SK-N-SH (cell line): ENCODE results near the gene CRCP. TPM values are rescaled to one million over a fixed set of nuclear protein-coding genes. Genes with fewer than 3 reads are reported as not detected.

Experiments used
- CTCF ChIA-PET: fragments of 300-600, 350-600 bp; formaldehyde crosslinking; extraction: SDS; loops from one replicate; lab custom pipeline; 2021; lab: Yijun Ruan, JAX
- POLR2A ChIA-PET: fragments of 350-600 bp; sonication (Branson Sonifier 250); formaldehyde crosslinking; extraction: SDS; loops from one replicate; lab custom pipeline; 2020; ENCODE audit warnings: antibody characterized with exemption, inconsistent platforms; lab: Yijun Ruan, JAX
- DNase-seq: peaks from one replicate; pipeline ENCODE4 v3.0.0; 2012
- H2AFZ ChIP-seq: fragments of 200-600 bp; sonication (generic); 2 replicates; pipeline ENCODE4 v1.8.1; 2016; ENCODE audit warnings: antibody characterized with exemption, mild to moderate bottlenecking, low read depth
- H3F3A ChIP-seq: fragments of 200-600 bp; sonication (generic); replicated peaks from 2 replicates; pipeline ENCODE3; 2016; ENCODE audit warnings: antibody characterized with exemption, mild to moderate bottlenecking; ENCODE audit not compliant: insufficient read depth
- H3K27ac ChIP-seq, 2 experiments: fragments of 200-500 bp in 1 of 2; fragments of 200-600 bp in 1 of 2; sonication (Bioruptor generic) in 1 of 2; sonication (generic), shearing (Covaris generic) in 1 of 2; 2 replicates each; pipeline versions ENCODE4 v1.5.1 to v1.6.1; 2014 to 2016; ENCODE audit warnings: low read depth in 2 of 2, inconsistent platforms in 1 of 2, low read length in 1 of 2, mild to moderate bottlenecking in 1 of 2, mixed read lengths in 1 of 2
- H3K27me3 ChIP-seq: fragments of 200-600 bp; sonication (generic), shearing (Covaris generic); 2 replicates; pipeline ENCODE4 v1.6.1; 2016; ENCODE audit warnings: mixed run types; ENCODE audit not compliant: insufficient read depth
- H3K36me3 ChIP-seq, 2 experiments: fragments of 200-500 bp in 1 of 2; fragments of 200-600 bp in 1 of 2; sonication (Bioruptor generic) in 1 of 2; sonication (generic) in 1 of 2; replicated peaks in 1 of 2; 2 replicates each; pipeline versions ENCODE3 to v1.5.1; 2014 to 2016; ENCODE audit warnings: low read length in 1 of 2, mild to moderate bottlenecking in 1 of 2; ENCODE audit not compliant: insufficient read depth in 2 of 2, control insufficient read depth in 1 of 2
- H3K4me1 ChIP-seq, 2 experiments: fragments of 200-500 bp in 1 of 2; fragments of 200-600 bp in 1 of 2; sonication (Bioruptor generic) in 1 of 2; sonication (generic), shearing (Covaris generic) in 1 of 2; 2 replicates each; pipeline versions ENCODE4 v1.5.1 to v1.6.1; 2014 to 2016; ENCODE audit warnings: low read depth in 1 of 2, low read length in 1 of 2, mixed run types in 1 of 2; ENCODE audit not compliant: insufficient read depth in 2 of 2, control insufficient read depth in 1 of 2
- H3K4me2 ChIP-seq: fragments of 200-600 bp; sonication (generic), shearing (Covaris generic); 2 replicates; pipeline ENCODE4 v1.6.1; 2017; ENCODE audit warnings: mixed run types
- H3K4me3 ChIP-seq, 2 experiments: fragments of 200-500 bp in 1 of 2; fragments of 200-600 bp in 1 of 2; sonication (Bioruptor generic) in 1 of 2; sonication (generic), shearing (Covaris generic) in 1 of 2; 2 replicates each; pipeline versions ENCODE4 v1.5.1 to v1.8.1; 2014 to 2016; ENCODE audit warnings: low read depth in 2 of 2, inconsistent platforms in 1 of 2, low read length in 1 of 2, mild to moderate bottlenecking in 1 of 2, mixed read lengths in 1 of 2, moderate library complexity in 1 of 2
- H3K79me2 ChIP-seq: fragments of 200-600 bp; sonication (generic); 2 replicates; pipeline ENCODE4 v1.8.1; 2017; ENCODE audit warnings: mild to moderate bottlenecking; ENCODE audit not compliant: insufficient read depth
- H3K9ac ChIP-seq: fragments of 200-600 bp; sonication (generic); 2 replicates; pipeline ENCODE4 v1.6.1; 2017; ENCODE audit warnings: mixed run types
- H3K9me2 ChIP-seq: fragments of 200-600 bp; sonication (generic); 2 replicates; pipeline ENCODE4 v1.6.1; 2017; ENCODE audit warnings: mixed run types
- H3K9me3 ChIP-seq: fragments of 200-600 bp; sonication (generic); 2 replicates; pipeline ENCODE4 v1.6.1; 2017; ENCODE audit warnings: mixed run types, mild to moderate bottlenecking, moderate library complexity
- H4K20me1 ChIP-seq: fragments of 200-600 bp; sonication (generic); 2 replicates; pipeline ENCODE4 v1.6.1; 2017; ENCODE audit warnings: mild to moderate bottlenecking, mixed run types; ENCODE audit not compliant: insufficient read depth
- CHD2 ChIP-seq: fragments of 150-350 bp; IDR thresholded peaks from 2 replicates; pipeline ENCODE4 v1.6.1; 2018; ENCODE audit warnings: low read length; ENCODE audit not compliant: partially characterized antibody
- ELF1 ChIP-seq: IDR thresholded peaks from 2 replicates; pipeline ENCODE4 v1.4.0; 2012
- EP300 ChIP-seq, 2 experiments: IDR thresholded peaks; 2 replicates each; pipeline versions ENCODE4 v1.4.0 to v1.6.1; 2012; ENCODE audit warnings: borderline replicate concordance in 1 of 2, low read depth in 1 of 2, low read length in 1 of 2
- EZH2phosphoT487 ChIP-seq: fragments of 200-600 bp; sonication (generic); IDR thresholded peaks from 2 replicates; pipeline ENCODE4 v1.6.1; 2017; ENCODE audit warnings: low read depth, mixed run types, mild to moderate bottlenecking, antibody characterized with exemption, moderate library complexity, borderline replicate concordance
- FOSL2 ChIP-seq: IDR thresholded peaks from 2 replicates; pipeline ENCODE4 v1.4.0; 2012; ENCODE audit warnings: low read depth, mild to moderate bottlenecking, moderate library complexity, borderline replicate concordance
- FOXJ3 ChIP-seq: sonication (generic); formaldehyde crosslinking; IDR thresholded peaks from 2 replicates; pipeline ENCODE4 v1.5.1; 2020; ENCODE audit warnings: mild to moderate bottlenecking, missing genetic modification reagents
- FOXM1 ChIP-seq: IDR thresholded peaks from 2 replicates; pipeline ENCODE4 v1.4.0; 2012; ENCODE audit warnings: low read depth, mild to moderate bottlenecking
- GATA2 ChIP-seq: sonication (generic); formaldehyde crosslinking; IDR thresholded peaks from 2 replicates; pipeline ENCODE4 v1.5.0; 2020; ENCODE audit warnings: mild to moderate bottlenecking, missing genetic modification reagents
- MAX ChIP-seq: IDR thresholded peaks from 2 replicates; pipeline ENCODE4 v1.4.0; 2012; ENCODE audit warnings: low read depth
- MXI1 ChIP-seq: IDR thresholded peaks from 2 replicates; pipeline ENCODE4 v1.6.1; 2012; ENCODE audit warnings: mild to moderate bottlenecking, low read depth, low read length, improper control_type of control experiment
- NFIC ChIP-seq: IDR thresholded peaks from 2 replicates; pipeline ENCODE4 v1.4.0; 2012; ENCODE audit warnings: borderline replicate concordance
- NRF1 ChIP-seq: IDR thresholded peaks from 2 replicates; pipeline ENCODE4 v1.6.1; 2012; ENCODE audit warnings: low read depth, mild to moderate bottlenecking, low read length
- POLR2AphosphoS5 ChIP-seq: IDR thresholded peaks from 2 replicates; pipeline ENCODE4 v1.6.1; 2012; ENCODE audit warnings: low read depth, low read length
- RAD21 ChIP-seq: IDR thresholded peaks from 2 replicates; pipeline ENCODE4 v1.6.1; 2012; ENCODE audit warnings: mild to moderate bottlenecking, low read length
- RCOR1 ChIP-seq: fragments of 150-350 bp; IDR thresholded peaks from 2 replicates; pipeline ENCODE4 v1.6.1; 2017; ENCODE audit warnings: antibody characterized with exemption, low read length
- RFX5 ChIP-seq: IDR thresholded peaks from 2 replicates; pipeline ENCODE4 v1.6.1; 2012; ENCODE audit warnings: mild to moderate bottlenecking, improper control_type of control experiment, low read length
- SIN3A ChIP-seq: IDR thresholded peaks from 2 replicates; pipeline ENCODE4 v1.6.1; 2012; ENCODE audit warnings: low read depth, mild to moderate bottlenecking, low read length, moderate library complexity, borderline replicate concordance
- SMC3 ChIP-seq: IDR thresholded peaks from 2 replicates; pipeline ENCODE4 v1.6.1; 2012; ENCODE audit warnings: low read depth, low read length, improper control_type of control experiment
- TAF1 ChIP-seq: IDR thresholded peaks from 2 replicates; pipeline ENCODE4 v1.6.1; 2012; ENCODE audit warnings: low read depth, mild to moderate bottlenecking, low read length, moderate library complexity, borderline replicate concordance
- TCF12 ChIP-seq: IDR thresholded peaks from 2 replicates; pipeline ENCODE4 v1.4.0; 2012
- USF1 ChIP-seq: IDR thresholded peaks from 2 replicates; pipeline ENCODE4 v1.4.0; 2012; ENCODE audit warnings: low read depth, borderline replicate concordance
- YY1 ChIP-seq: IDR thresholded peaks from 2 replicates; pipeline ENCODE4 v1.4.0; 2012; ENCODE audit warnings: low read depth, mild to moderate bottlenecking
- WGBS: methylation state at CpG from one replicate; pipeline ENCODE4 v1.1.6; 2017; ENCODE audit warnings: low lambda C conversion rate; 5-methylcytosine and 5-hydroxymethylcytosine counted together
- polyA plus RNA-seq, 3 experiments: library from polyadenylated mRNA; depleted of rRNA; stranded (reverse); fragments of >200 nt; gene quantifications; 2 replicates each; pipeline ENCODE4 v1.2.3, GENCODE V29; 2012

CRCP gene
- polyA plus RNA-seq, 1 of the 3 experiments (the other 2 are of a cell fraction), result 34.0 TPM

GRCh38 chr7:66157060-66157459, 42.4 kb downstream of the CRCP start:
- peak; percentile 48 for DNase-seq
- H3K4me2 ChIP-seq, result no peak overlapping the region
- H3K27me3 ChIP-seq, result no peaks in the 10 kb centered on the region
- H3K4me3 ChIP-seq, result no peak overlapping the region
- no peak overlapping the region for H2AFZ ChIP-seq
- ChIA-PET POLR2A (interaction anchor here (0.6 to 0.7 kb wide), 2 partner anchors 21 to 747 kb away, joined by 3 read pairs; no protein-coding TSS in a partner anchor), CTCF (interaction anchor here (0.6 to 2.0 kb wide), 6 partner anchors 9 to 127 kb away, joined by 3 to 6 read pairs (median 3); no protein-coding TSS in a partner anchor)
- no peaks in the 10 kb centered on the region for H3F3A ChIP-seq
- no peaks in the 10 kb centered on the region for H3K9me2 ChIP-seq
- H4K20me1 ChIP-seq, result no peaks in the 10 kb centered on the region
- WGBS, result 78% methylated on average over 3 of the region's 3 CpGs
- H3K27ac ChIP-seq, result peak overlapping the region in 1 of 2 experiments; percentile 6; a peak in 1 of 4 replicates
- TF ChIP-seq TAF1 (no peak), GATA2 (peak; percentile 12; the same call in 1 of the 2 replicates), EP300 (IDR thresholded peaks at IDR 0.05; ENCODE audit: borderline replicate concordance in 1 of 2, low read depth in 1 of 2, low read length in 1 of 2) (peak in 1 of 2 experiments; percentile 70; a peak in 2 of 4 replicates), NFIC (no peak), FOSL2 (no peak), YY1 (no peak), RAD21 (0 out of 2 replicates have a peak, but pooled peaks have one; percentile 6), USF1 (no peak), MXI1 (0 out of 2 replicates have a peak, but pooled peaks have one; percentile 54)
- no peak overlapping the region for H3K9ac ChIP-seq
- H3K36me3 ChIP-seq, result peaks cover 13 to 57% of the 10 kb centered on the region in 2 experiments
- peaks cover 5% of the 10 kb centered on the region for H3K79me2 ChIP-seq
- peaks cover 8 to 16% of the 10 kb centered on the region in 2 experiments; a peak in 2 of 4 replicates for H3K4me1 ChIP-seq
- H3K9me3 ChIP-seq, result no peaks in the 10 kb centered on the region

- 94% methylated on average over 4 of the region's 4 CpGs for WGBS
- no peak overlapping the region for H2AFZ ChIP-seq
- no peak overlapping the region for H3K4me3 ChIP-seq
- ChIA-PET CTCF (no interaction called here), POLR2A (interaction anchor here (0.6 kb wide), 1 partner anchor 46 kb away, joined by 6 read pairs; no protein-coding TSS in a partner anchor)
- no peak for DNase-seq
- peaks cover 0 to 12% of the 10 kb centered on the region in 2 experiments for H3K36me3 ChIP-seq
- H3K27ac ChIP-seq, result no peak overlapping the region
- H4K20me1 ChIP-seq, result no peaks in the 10 kb centered on the region
- no peaks in the 10 kb centered on the region for H3K79me2 ChIP-seq
- no peaks in the 10 kb centered on the region for H3K4me1 ChIP-seq
- no peaks in the 10 kb centered on the region for H3K9me3 ChIP-seq
- H3K9ac ChIP-seq, result no peak overlapping the region
- H3F3A ChIP-seq, result peaks cover 1% of the 10 kb centered on the region
- no peak overlapping the region for H3K4me2 ChIP-seq
- H3K9me2 ChIP-seq, result no peaks in the 10 kb centered on the region
- H3K27me3 ChIP-seq, result no peaks in the 10 kb centered on the region
- TF ChIP-seq RAD21 (no peak), SIN3A (no peak), MXI1 (no peak), NFIC (no peak), MAX (no peak), TCF12 (no peak), YY1 (no peak), EZH2phosphoT487 (no peak), FOXJ3 (no peak), POLR2AphosphoS5 (no peak), FOSL2 (no peak), FOXM1 (no peak), SMC3 (no peak), EP300 (IDR thresholded peaks at IDR 0.05; ENCODE audit: borderline replicate concordance in 1 of 2, low read depth in 1 of 2, low read length in 1 of 2) (no peak), RFX5 (no peak), CHD2 (no peak), NRF1 (no peak), RCOR1 (no peak), GATA2 (no peak), ELF1 (no peak)
Observed at GRCh38 chr7:66162622-66163021, 48.0 kb downstream of the CRCP start.
